A549 (cell line): ENCODE results near the gene NDUFAF4. TPM values are rescaled to one million over a fixed set of nuclear protein-coding genes. Genes with fewer than 3 reads are reported as not detected.

Experiments used
- ATAC-seq, 2 experiments: fragments of 200-7000 bp in 1 of 2; fragments of >200 bp in 1 of 2; cut with Nextera tagmentation in 1 of 2; cut with Tn5 transposase in 1 of 2; 3 replicates each; pipeline versions ENCODE4 v1.8.0 to v1.9.1; 2018 to 2020; ENCODE audit warnings: mild to moderate bottlenecking in 1 of 2, moderate library complexity in 1 of 2
- CTCF ChIA-PET: fragments of 300-600 bp; sonication (Branson Sonifier 250); formaldehyde crosslinking; extraction: SDS; loops from one replicate; lab custom pipeline; 2021; ENCODE audit warnings: antibody characterized with exemption, inconsistent platforms; lab: Yijun Ruan, JAX
- POLR2A ChIA-PET: fragments of 350-600 bp; formaldehyde crosslinking; extraction: SDS; loops from one replicate; lab custom pipeline; 2021; ENCODE audit warnings: antibody characterized with exemption, inconsistent platforms; lab: Yijun Ruan, JAX
- DNase-seq, 2 experiments: peaks; one replicate each; pipeline versions ENCODE4 v3.0.0 to v3.0.0-alpha.2; 2011 to 2016; ENCODE audit warnings: low read depth in 1 of 2, low spot score in 1 of 2
- FAIRE-seq: peaks from 2 replicates; lab custom pipeline; 2011; peaks lifted over from hg19 to GRCh38; lab: Jason Lieb, UNC
- H3K27ac ChIP-seq, 2 experiments: fragments of >200 bp; sonication (Bioruptor Twin); formaldehyde crosslinking; 3 replicates each; pipeline ENCODE4 v1.5.1; 2016 to 2017
- H3K4me1 ChIP-seq: fragments of >200 bp; sonication (Bioruptor Twin); formaldehyde crosslinking; 3 replicates; pipeline ENCODE4 v1.6.1; 2016
- H3K4me2 ChIP-seq: fragments of >200 bp; sonication (Bioruptor Twin); formaldehyde crosslinking; 3 replicates; pipeline ENCODE4 v1.6.1; 2016
- H3K4me3 ChIP-seq: fragments of >200 bp; sonication (Bioruptor Twin); formaldehyde crosslinking; 3 replicates; pipeline ENCODE4 v1.5.1; 2016
- H3K9me3 ChIP-seq: fragments of >200 bp; sonication (Bioruptor Twin); formaldehyde crosslinking; 3 replicates; pipeline ENCODE4 v1.6.1; 2016
- CBX2 ChIP-seq: fragments of 200-600 bp; sonication (generic); IDR thresholded peaks from 2 replicates; pipeline ENCODE4 v1.6.1; 2016; ENCODE audit warnings: low read depth, mild to moderate bottlenecking, borderline replicate concordance
- CHD4 ChIP-seq: fragments of 200-600 bp; sonication (generic); IDR thresholded peaks from 2 replicates; pipeline ENCODE4 v1.6.1; 2016; ENCODE audit warnings: antibody characterized with exemption, mild to moderate bottlenecking, borderline replicate concordance
- EHF ChIP-seq: fragments of 250-450 bp; sonication (Bioruptor Pico); IDR thresholded peaks from 2 replicates; pipeline ENCODE4 v1.5.0; 2020; ENCODE audit warnings: mild to moderate bottlenecking
- EHMT2 ChIP-seq: fragments of 200-600 bp; sonication (generic); IDR thresholded peaks from 2 replicates; pipeline ENCODE4 v1.6.1; 2016; ENCODE audit warnings: antibody characterized with exemption, low read depth, mild to moderate bottlenecking, moderate library complexity
- ESRRA ChIP-seq: fragments of 150-350 bp; IDR thresholded peaks from 2 replicates; pipeline ENCODE4 v1.6.1; 2014; ENCODE audit warnings: mild to moderate bottlenecking, low read length, borderline replicate concordance
- FOSB ChIP-seq: fragments of 250-450 bp; sonication (Bioruptor Pico); IDR thresholded peaks from 2 replicates; pipeline ENCODE4 v1.5.0; 2020; ENCODE audit warnings: mild to moderate bottlenecking, moderate library complexity
- FOSL2 ChIP-seq, 2 experiments: fragments of 450-650 bp in 1 of 2; fragments of >200 bp in 1 of 2; sonication (Bioruptor Twin) in 1 of 2; formaldehyde crosslinking; IDR thresholded peaks; 2 replicates each; pipeline versions ENCODE4 v1.5.0 to v1.6.1; 2016 to 2020; ENCODE audit warnings: mild to moderate bottlenecking in 1 of 2, moderate library complexity in 1 of 2
- GATA3 ChIP-seq: IDR thresholded peaks from 2 replicates; pipeline ENCODE4 v1.6.1; 2012; ENCODE audit warnings: borderline replicate concordance
- HOXA7 ChIP-seq: fragments of 250-450 bp; sonication (Bioruptor Pico); IDR thresholded peaks from 2 replicates; pipeline ENCODE4 v1.5.0; 2020; ENCODE audit warnings: mild to moderate bottlenecking, moderate library complexity
- HOXB13 ChIP-seq: fragments of 250-450 bp; sonication (Bioruptor Pico); IDR thresholded peaks from 2 replicates; pipeline ENCODE4 v1.5.0; 2020; ENCODE audit warnings: low read depth, mild to moderate bottlenecking, moderate library complexity
- HOXB5 ChIP-seq: fragments of 250-450 bp; sonication (Bioruptor Pico); IDR thresholded peaks from 2 replicates; pipeline ENCODE4 v1.5.0; 2020; ENCODE audit warnings: mild to moderate bottlenecking, moderate library complexity
- MAFK ChIP-seq: fragments of 450-650 bp; IDR thresholded peaks from 2 replicates; pipeline ENCODE4 v1.6.1; 2014; ENCODE audit not compliant: partially characterized antibody
- MAZ ChIP-seq: fragments of 150-350 bp; IDR thresholded peaks from 2 replicates; pipeline ENCODE4 v1.6.1; 2014; ENCODE audit warnings: antibody characterized with exemption, low read depth, low read length, borderline replicate concordance
- MYC ChIP-seq: IDR thresholded peaks from 2 replicates; pipeline ENCODE4 v1.6.1; 2012; ENCODE audit warnings: mild to moderate bottlenecking, inconsistent platforms, low read length, improper control_type of control experiment, borderline replicate concordance
- PHF8 ChIP-seq: fragments of 200-600 bp; sonication (generic); IDR thresholded peaks from 2 replicates; pipeline ENCODE4 v1.6.1; 2016; ENCODE audit warnings: low read depth, mild to moderate bottlenecking, antibody characterized with exemption, moderate library complexity, borderline replicate concordance
- RAD21 ChIP-seq, 2 experiments: fragments of >200 bp in 1 of 2; sonication (Bioruptor Twin) in 1 of 2; formaldehyde crosslinking in 1 of 2; IDR thresholded peaks in 1 of 2; conservative IDR thresholded peaks in 1 of 2; 2 replicates in 1 of 2; 3 replicates in 1 of 2; pipeline ENCODE4 v1.6.1; 2012 to 2018; ENCODE audit warnings: inconsistent platforms in 1 of 2
- RARB ChIP-seq: fragments of 250-450 bp; sonication (Bioruptor Pico); IDR thresholded peaks from 2 replicates; pipeline ENCODE4 v1.8.0; 2021; ENCODE audit warnings: mild to moderate bottlenecking, moderate library complexity
- RCOR1 ChIP-seq: fragments of 150-350 bp; IDR thresholded peaks from 2 replicates; pipeline ENCODE4 v1.6.1; 2014; ENCODE audit warnings: antibody characterized with exemption, low read length, low read depth
- RFX5 ChIP-seq: fragments of 450-650 bp; IDR thresholded peaks from 2 replicates; pipeline ENCODE4 v1.7.1; 2014; ENCODE audit warnings: antibody characterized with exemption, mild to moderate bottlenecking, moderate library complexity
- SMC3 ChIP-seq: fragments of >200 bp; sonication (Bioruptor Twin); formaldehyde crosslinking; IDR thresholded peaks from 3 replicates; pipeline ENCODE4 v1.6.1; 2018; ENCODE audit warnings: inconsistent platforms
- SREBF2 ChIP-seq: fragments of 450-650 bp; IDR thresholded peaks from 2 replicates; pipeline ENCODE4 v1.6.1; 2014; ENCODE audit warnings: mild to moderate bottlenecking, moderate library complexity
- TFCP2L1 ChIP-seq: fragments of 250-450 bp; sonication (Bioruptor Pico); IDR thresholded peaks from 2 replicates; pipeline ENCODE4 v1.5.0; 2021; ENCODE audit warnings: mild to moderate bottlenecking
- TP53 ChIP-seq: fragments of 250-450 bp; sonication (Bioruptor Pico); IDR thresholded peaks from 2 replicates; pipeline ENCODE4 v1.5.0; 2021; ENCODE audit warnings: mild to moderate bottlenecking, moderate library complexity
- ZFP36 ChIP-seq: fragments of 450-650 bp; IDR thresholded peaks from 2 replicates; pipeline ENCODE4 v1.6.1; 2014; ENCODE audit warnings: borderline replicate concordance; ENCODE audit not compliant: partially characterized antibody
- ZNF302 ChIP-seq: fragments of 250-450 bp; sonication (Bioruptor Pico); IDR thresholded peaks from 2 replicates; pipeline ENCODE4 v1.9.0; 2021; ENCODE audit warnings: inconsistent platforms, mild to moderate bottlenecking, moderate library complexity
- WGBS: methylation state at CpG from one replicate; pipeline ENCODE4 v1.1.6; 2017; ENCODE audit errors: missing lambda C conversion rate; 5-methylcytosine and 5-hydroxymethylcytosine counted together
- polyA plus RNA-seq, 4 experiments: library from polyadenylated mRNA; depleted of rRNA in 3 of 4; stranded (reverse); fragments of >200 nt; fragmentation: RNase III in 1 of 4; extraction: RNeasy Plus Mini Kit Qiagen cat#74134 plus additional on column Dnase treatment in 1 of 4; gene quantifications; 2 replicates in 3 of 4; 3 replicates in 1 of 4; pipeline ENCODE4 v1.2.3, GENCODE V29; 2011 to 2017
- TF ChIP-seq, protein P1 (sequence below): fragments of 250-450 bp; sonication (Bioruptor Pico); IDR thresholded peaks from 2 replicates; pipeline ENCODE4 v1.5.0; 2020; ENCODE audit warnings: low read depth, mild to moderate bottlenecking, moderate library complexity
- TF ChIP-seq, protein P2 (sequence below): fragments of >200 bp; sonication (Bioruptor Twin); formaldehyde crosslinking; IDR thresholded peaks from 3 replicates; pipeline ENCODE4 v1.6.1; 2016

Gene NDUFAF4
- polyA plus RNA-seq, 2 of the 4 experiments (the other 2 are of a cell fraction) = 37.9 to 58.7 TPM

DNA sequence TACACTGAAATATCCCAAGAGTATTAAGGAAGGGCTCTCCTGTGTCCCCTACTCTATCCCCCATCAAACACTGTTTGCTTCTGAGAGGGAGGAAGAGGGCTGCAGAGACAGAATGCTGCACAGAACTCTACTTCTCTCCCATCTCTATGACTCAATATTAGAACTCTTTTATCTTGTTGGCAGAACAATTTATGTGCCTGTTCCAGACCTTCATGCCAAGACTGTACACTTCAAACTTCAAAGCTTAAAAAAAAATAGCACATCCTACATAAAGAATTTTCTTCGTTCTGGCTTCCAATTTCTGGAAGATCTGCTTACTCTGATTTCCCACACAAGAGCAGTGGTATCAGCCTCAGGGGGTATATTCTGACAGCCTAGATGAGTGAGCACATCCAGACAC, 40.8 kb downstream of the NDUFAF4 start:
- ATAC-seq (no peak), DNase-seq (no peak), FAIRE-seq (no peak)
- no peak for TF ChIP-seq CHD4
- TF ChIP-seq CBX2 = no peak
- TF ChIP-seq EHF = no peak
- no peak for TF ChIP-seq ZFP36
- no peak for TF ChIP-seq RFX5
- no peak for TF ChIP-seq HOXB13 (CRISPR knock-in tag)
- TF ChIP-seq HOXA7 (CRISPR knock-in tag) = no peak
- TF ChIP-seq FOSL2 (IDR thresholded peaks at IDR 0.05) = no peak
- TF ChIP-seq FOSL2 (CRISPR knock-in tag; IDR thresholded peaks at IDR 0.05) = no peak
- TF ChIP-seq TP53 = no peak
- TF ChIP-seq MAZ = no peak
- TF ChIP-seq TFCP2L1 = no peak
- no peak for TF ChIP-seq GATA3
- no peak for TF ChIP-seq SMC3
- TF ChIP-seq MYC = no peak
- no peak for TF ChIP-seq HOXB5 (CRISPR knock-in tag)
- no peak overlapping the region for H3K4me2 ChIP-seq
- H3K27ac ChIP-seq = no peak overlapping the region
- ChIA-PET POLR2A (no interaction called here), CTCF (no interaction called here)
- no peak overlapping the region for H3K4me3 ChIP-seq
- 0% methylated on average over 1 of the region's 1 CpG for WGBS
- H3K4me1 ChIP-seq = no peaks in the 10 kb centered on the region
- H3K9me3 ChIP-seq = peaks cover 3% of the 10 kb centered on the region; the same call in 1 of the 3 replicates

DNA sequence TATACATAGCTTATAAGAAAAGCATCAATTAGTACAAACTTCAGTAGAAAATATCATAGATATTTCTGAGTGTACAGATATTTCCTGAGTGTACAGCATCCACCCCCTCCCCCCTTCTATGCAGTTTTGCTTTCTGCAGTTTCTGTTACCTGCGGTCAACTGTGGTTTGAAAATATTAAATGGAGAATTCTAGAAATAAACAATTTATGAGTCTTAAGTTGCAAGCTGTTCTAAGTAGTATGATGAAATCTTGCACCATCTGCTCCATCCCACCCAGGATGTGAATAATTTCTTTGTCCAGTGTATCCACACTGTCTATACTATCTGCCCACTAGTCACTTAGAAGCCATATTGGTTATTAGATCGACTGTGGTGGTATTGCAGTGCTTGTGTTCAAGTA, 44.6 kb downstream of the NDUFAF4 start:
- POLR2A ChIA-PET = no interaction called here
- FAIRE-seq = no peak
- no peak overlapping the region for H3K4me2 ChIP-seq
- H3K27ac ChIP-seq = no peak overlapping the region
- H3K9me3 ChIP-seq = 0 out of 3 replicates have a peak, but pooled peaks cover 3% of the 10 kb centered on the region
- H3K4me3 ChIP-seq = no peak overlapping the region
- DNase-seq = no peak
- TF ChIP-seq HOXA7 (CRISPR knock-in tag) (no peak), MAZ (no peak), MAFK (no peak)
- TF ChIP-seq, protein P1, sequence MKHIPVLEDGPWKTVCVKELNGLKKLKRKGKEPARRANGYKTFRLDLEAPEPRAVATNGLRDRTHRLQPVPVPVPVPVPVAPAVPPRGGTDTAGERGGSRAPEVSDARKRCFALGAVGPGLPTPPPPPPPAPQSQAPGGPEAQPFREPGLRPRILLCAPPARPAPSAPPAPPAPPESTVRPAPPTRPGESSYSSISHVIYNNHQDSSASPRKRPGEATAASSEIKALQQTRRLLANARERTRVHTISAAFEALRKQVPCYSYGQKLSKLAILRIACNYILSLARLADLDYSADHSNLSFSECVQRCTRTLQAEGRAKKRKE = no peak
- TF ChIP-seq, all 56 proteins: peak for 0
- H3K4me1 ChIP-seq = no peaks in the 10 kb centered on the region
- 17% methylated on average over 2 of the region's 2 CpGs for WGBS
- ATAC-seq = no peak
- CTCF ChIA-PET = no interaction called here

DNA sequence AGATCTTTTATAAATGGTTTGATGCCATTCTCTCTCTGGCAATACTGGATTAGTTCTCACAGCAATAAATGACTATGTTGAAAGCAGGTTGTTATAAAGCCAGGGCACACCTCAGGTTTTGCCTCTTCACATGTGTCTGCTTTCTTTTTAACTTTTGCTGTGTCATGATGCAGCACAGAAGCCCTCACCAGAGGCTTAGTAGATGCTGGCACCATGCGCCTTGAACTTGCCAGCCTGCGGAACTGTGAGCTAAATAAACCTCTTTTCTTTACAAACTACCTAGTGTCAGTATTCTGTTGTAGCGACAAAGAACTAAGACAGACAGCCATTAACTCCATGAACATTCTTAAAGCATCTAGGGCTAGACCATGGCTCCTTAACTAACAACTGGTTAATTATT, 45.1 kb downstream of the NDUFAF4 start:
- WGBS = 73% methylated on average over 3 of the region's 3 CpGs
- DNase-seq = no peak
- no peak for FAIRE-seq
- H3K4me1 ChIP-seq = no peaks in the 10 kb centered on the region
- TF ChIP-seq EHF (no peak), MYC (no peak), PHF8 (no peak), RARB (CRISPR knock-in tag) (no peak), RAD21 (conservative IDR thresholded peaks at IDR 0.05 in 1 of 2, IDR thresholded peaks at IDR 0.05 in 1 of 2) (no peak), EHMT2 (no peak), ZNF302 (CRISPR knock-in tag) (no peak), FOSB (CRISPR knock-in tag) (no peak), ESRRA (no peak), SREBF2 (no peak), RCOR1 (no peak)
- TF ChIP-seq, protein P2, sequence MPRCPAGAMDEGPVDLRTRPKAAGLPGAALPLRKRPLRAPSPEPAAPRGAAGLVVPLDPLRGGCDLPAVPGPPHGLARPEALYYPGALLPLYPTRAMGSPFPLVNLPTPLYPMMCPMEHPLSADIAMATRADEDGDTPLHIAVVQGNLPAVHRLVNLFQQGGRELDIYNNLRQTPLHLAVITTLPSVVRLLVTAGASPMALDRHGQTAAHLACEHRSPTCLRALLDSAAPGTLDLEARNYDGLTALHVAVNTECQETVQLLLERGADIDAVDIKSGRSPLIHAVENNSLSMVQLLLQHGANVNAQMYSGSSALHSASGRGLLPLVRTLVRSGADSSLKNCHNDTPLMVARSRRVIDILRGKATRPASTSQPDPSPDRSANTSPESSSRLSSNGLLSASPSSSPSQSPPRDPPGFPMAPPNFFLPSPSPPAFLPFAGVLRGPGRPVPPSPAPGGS = no peak
- no peak overlapping the region for H3K27ac ChIP-seq
- POLR2A ChIA-PET = no interaction called here
- ATAC-seq = no peak
- H3K4me2 ChIP-seq = no peak overlapping the region
- CTCF ChIA-PET = no interaction called here
- H3K4me3 ChIP-seq = no peak overlapping the region
- 0 out of 3 replicates have a peak, but pooled peaks cover 3% of the 10 kb centered on the region for H3K9me3 ChIP-seq
